Kidney capillary endothelial cell (primary cell): ENCODE data around the gene KHDRBS2.

Source experiments
- DNase-seq: peaks from one replicate; pipeline ENCODE4 v3.0.0-alpha.2; 2018; ENCODE audit warnings: low spot score

KHDRBS2 gene

DNA sequence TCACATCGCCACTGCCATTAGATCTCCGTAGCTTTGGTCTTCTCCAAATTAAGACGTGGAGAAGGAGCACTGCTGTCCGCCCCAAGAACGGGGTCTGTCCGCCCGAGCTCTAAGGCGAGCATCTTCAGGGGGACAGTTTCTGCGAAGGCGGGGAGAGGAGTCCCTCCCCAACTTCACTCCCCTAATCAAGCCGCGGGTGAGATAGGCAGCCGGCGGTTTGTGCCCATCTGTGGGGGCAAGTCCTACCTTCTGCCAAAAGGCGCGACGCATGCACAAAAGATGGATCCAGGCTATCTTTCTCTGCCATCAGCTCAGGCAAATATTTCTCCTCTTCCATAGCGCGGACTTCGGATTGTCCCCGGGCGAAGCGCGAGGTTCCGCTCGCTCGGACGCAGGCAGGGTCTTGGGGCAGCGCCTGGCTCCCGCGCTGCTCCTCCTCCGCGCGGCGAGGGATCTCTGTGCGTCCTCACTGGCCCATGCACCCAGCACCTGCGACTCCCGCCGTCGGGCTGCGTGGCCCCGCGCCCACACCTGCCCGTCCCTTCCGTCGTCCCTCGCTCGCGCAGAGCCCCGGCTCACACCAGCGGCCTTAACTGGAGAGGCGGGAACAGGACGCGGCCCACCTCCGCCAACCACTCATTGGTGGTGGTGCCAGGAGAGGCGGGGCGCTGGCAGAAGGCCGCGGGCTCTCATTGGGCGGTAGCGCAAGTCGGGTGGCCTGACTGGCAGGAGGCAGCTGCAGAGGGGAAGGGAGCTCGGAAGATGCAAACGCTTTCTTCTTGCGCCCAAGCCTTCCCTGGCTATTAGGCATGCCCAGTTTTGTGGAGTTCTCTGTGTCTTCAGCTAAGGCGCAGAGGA is at the start of gene KHDRBS2:
KHDRBS2 (minus strand) TSS at position 614 of the 858 bp plus-strand sequence.
- no peak for DNase-seq

DNA sequence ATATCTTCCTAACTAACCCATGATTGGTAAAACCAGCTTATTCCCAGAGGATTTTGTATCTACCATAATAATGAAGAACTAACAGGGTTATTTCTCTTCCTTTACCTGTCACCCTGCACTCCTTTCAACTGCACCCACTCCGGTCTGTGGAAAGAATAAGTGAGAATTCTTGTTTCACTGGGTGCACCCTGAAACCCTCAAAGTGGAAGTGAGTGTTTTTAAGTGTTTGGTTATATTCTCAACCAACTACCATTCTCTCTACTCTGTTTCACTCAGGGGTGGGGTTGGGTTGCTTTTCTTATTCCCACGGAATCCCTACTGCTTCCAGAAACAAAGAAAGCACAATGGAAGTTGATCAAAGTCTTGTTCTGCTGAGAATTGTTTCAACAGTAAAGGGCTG is 42.6 kb upstream of the KHDRBS2 start:
- no peak for DNase-seq

DNA sequence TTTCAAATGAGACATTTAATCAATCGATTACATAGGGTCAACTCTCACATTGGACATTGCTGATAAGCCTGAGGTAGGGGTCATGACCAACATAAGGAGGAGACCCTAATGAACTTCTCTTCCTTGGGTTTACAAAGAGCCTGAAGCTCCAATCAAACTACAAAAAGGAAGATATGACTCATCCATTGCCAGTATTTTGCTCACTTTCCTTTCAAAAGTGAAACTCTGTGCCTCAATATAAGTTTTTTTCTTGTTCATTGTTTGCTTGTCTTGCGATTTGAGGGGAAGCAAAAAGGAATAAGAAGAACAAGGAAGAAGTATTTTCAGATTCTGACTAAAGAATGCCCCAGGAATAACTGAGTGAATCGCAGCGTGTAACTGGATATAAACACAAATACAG is 38.8 kb upstream of the KHDRBS2 start:
- no peak for DNase-seq

DNA sequence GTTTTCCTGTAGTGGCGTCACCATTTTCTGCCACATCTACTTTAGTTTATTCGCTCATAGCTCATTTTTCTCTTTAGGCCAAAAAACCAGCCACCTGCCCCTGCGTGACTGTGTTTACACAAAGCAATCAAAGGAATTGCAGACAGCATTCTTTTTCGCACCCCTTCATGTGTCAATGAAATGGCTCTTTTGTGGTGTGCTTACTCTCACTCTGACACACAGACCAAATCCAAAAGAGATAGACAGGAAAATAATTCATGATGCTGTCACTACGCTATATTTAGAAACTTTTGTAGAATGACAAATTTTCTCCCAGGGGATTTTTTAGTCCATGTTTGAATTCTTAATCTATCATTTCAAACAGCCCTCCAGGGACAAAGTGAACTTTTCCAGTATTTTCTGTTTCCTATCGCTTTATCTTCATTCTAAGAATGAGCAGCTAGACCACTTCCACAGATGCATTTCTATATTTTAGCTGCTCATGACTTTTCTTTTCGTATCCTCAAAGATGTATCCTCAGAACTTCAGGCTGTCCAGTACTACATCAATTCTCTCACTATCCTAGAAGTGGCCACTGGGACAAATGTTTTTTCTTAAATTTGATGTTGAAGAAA is 37.9 kb upstream of the KHDRBS2 start:
- DNase-seq: no peak

DNA sequence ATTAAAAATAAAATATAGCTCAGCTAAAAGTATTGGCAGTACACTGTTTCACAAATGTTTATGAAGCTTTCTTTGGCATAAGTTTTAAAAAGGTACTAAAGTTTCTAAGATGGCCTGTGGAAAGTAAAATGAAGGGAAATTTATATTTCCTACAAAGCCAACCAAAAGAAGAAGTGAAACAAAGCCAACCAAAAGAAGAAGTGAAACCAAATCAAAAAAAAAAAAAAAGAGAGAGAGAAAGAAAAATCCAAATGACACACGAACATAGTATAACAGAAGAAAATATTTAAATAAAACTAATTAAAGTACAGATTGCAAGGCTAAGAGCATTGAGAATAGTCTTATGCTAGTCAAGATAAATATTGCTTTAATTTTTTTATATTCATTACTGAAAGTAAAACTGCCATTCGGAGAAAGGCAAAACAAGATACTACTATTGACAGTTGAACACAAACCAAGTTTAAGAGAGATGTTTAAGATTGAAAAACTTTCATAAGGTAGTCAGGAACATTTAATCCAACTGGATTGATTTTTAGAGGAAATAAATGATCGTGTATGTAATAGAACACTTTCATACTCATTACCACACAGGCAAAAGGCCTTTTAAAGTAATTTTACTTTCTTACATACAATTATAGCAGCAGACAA is 12.8 kb upstream of the KHDRBS2 start:
- DNase-seq: no peak

DNA sequence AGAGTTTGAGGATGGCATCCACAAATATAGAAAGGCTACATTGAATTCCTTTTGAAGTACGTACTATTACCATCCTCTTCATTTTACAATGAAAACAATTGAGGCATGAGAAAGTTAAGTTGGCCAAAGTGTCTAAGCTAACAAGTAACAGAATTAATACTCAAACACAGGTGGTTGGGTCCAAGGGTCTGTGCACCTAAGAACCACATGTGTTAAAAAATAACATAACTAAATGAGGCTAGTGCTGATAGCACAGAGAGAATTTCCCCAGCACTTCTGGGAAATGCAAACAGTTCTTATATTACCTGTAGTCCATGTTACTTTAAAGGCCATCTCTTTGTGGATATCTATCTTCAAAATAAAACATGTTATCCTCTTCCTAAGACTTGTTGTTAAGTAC is 10.5 kb upstream of the KHDRBS2 start:
- DNase-seq: no peak

DNA sequence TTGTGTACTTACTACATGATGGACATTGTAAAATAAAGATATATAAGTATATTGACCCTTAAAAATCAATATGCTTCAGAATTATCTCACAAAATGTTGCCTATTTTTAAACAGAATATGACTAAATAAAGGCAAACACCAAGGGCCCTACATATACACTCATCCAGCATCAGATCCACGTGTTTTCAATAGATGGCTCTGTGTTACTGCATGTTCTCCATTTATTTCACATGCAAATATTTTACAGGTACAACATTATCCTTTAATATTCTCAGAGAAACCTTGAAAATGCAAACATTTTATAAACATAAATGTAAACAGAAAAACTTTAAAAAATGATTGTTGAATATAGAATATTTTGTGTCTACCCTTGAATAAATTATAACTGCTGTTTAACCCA is 2.9 kb upstream of the KHDRBS2 start:
- DNase-seq: no peak

DNA sequence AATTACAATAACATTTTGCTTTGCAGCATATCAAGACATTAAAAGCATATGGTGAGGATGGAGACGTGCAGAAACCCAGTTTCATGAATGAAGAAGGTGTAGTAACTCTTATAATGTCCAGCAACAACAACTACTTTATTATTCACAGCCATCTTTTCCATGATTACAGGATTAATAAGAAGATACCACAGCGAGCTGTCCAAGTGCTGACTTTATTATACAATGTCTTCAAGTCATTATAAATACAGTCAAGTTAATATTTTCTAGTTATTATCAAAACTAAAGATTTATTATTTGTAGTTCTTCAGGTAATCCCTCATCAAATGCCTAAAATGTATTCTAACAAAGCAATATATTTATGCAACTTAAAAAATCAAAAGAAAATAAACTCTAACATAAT is 2.5 kb upstream of the KHDRBS2 start:
- DNase-seq: no peak

DNA sequence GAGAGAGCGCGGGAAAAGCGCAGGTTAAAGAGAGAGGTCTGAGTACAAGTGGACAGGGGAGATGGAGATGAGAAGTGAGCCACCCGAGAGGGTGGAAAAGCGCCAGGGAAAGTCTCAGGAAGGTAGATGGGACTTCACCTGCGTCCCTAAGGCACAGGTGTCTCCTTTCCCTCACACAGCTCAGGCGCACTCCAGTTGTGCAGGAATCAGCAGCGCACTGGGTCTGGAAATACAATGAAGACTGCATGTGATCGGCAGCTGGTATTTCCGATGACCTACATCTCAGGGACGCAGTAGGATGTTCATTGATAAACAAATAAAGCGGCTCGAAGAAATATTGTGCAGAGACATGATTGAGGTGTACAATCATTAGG is 432 bp upstream of the KHDRBS2 start:
- no peak for DNase-seq

DNA sequence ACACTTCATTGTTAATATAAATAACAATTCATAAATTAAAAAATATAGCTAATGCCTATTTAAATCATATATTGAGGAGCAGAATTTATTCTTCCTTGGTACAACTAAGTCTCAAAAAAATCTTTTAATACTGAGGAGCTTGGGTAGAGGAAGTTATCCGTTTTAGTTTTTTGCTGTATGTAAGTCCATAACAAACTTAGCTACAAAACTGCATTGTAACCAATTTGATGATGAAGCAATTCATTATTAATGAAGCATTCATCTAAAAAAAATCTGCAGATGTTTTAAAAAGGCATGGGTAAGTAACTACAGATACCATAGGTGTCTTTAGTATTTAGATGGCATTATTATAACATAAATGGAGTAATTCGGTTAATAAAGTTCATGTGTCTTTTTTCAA is 1.3 kb downstream of the KHDRBS2 start:
- DNase-seq: no peak

DNA sequence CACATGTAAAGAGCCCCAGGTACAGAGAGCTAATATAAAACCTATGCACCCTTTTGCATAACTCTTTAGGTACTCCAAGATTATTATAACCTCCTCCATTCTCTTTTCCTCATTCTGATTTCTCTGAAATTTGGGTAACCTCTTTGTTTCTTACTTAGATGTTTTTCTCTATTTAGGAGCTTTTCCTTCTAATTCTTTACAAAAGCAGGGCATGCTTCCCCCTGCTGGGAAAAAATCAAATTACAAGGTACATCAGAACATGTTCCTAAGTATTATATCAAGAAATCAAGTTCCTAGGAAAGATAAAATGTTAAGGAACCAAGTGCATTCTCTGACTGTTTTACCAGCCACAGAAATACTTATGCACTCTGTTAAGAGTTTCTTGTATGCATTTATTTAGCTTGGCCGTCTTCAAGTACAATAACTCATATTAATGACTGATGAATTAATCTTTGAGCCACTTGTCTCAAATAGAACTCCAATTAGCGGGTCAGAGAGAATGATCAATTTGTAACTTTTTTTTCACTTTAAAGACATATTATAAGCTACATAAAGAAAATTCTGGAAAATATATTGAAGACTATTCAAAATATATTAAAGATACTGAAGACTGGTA is 2.1 kb downstream of the KHDRBS2 start:
- DNase-seq: peak; percentile 21

DNA sequence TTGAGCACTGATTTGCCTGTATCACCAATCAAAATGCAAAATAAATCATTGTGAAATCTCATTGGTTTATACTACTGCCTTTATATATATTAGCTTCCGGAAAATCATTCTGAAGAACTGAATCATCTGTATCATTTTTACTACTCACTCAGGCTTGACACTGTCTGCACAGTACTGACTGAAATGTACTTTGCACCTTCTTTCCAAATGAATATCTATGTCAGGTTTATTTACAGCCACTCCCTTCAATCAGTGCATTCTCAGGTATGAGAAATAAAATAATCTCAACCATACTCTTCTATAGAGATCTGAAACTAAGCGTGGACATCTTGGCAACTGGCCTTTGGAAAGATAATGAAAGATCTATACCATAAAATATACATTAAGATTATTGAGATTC is 2.7 kb downstream of the KHDRBS2 start:
- no peak for DNase-seq

DNA sequence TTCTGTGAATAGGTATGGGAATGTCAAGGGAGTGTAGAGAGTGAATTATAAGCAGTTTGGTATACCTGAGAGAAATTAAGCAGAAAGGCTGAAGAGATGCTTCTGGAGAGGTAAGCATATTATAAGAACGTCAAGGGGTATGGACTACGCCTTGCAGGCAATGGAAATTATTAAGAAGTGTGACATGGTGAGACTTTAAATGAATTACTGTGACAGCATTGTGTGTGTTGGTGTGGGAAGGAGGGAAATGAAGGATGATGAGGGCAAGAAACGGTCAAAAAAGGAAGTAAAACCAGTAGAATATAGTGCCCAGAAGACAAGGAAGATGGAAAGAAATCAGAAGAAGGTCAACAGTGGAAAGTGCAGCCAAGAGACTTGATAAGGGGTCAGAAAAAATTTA is 5.9 kb downstream of the KHDRBS2 start:
- DNase-seq: no peak

DNA sequence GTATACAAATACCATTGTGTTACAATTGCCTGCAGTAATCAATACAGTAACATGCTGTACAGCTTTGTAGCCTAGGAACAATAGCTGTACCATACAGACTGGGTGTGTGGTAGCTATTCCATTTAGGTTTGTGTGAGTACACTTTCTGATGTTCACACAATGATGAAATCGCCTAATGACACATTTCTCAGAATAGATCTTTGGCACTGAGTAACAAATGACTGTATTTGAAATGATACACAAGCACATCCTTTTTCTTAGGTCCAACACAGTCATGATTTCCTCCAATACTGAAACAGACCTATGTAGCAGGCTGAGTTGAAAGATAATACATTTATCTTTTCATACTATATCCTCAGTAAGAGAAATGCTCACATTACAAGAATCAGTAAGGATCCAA is 13.9 kb downstream of the KHDRBS2 start:
- no peak for DNase-seq

DNA sequence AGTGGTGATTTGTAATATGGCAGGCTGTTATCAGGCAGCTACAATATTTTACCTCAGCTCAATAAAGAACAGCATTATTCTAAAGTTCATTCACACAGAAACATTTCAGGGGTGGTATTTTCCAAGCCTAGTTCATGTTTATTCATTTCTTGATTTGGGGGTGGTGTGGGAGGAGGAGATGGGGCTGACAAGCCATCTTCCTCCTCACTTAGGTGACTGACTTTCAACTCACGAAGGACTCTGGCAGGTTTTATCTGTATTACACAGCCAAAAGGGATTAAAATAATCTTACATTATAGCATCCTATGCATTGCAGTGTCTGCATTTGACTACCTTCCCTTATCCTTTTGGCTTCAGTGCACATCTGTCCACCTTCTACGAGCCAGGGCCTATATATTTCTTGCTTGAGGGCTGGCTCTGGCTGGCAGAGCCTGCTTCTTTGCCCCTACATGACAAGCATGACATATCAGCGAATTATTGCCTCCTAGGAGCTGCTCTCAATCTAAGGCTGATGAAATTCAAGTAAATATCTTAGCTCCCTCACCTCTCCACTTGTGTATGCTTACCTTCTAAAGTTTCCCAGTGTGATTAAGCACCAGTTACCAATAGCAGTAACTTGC is 20.0 kb downstream of the KHDRBS2 start:
- DNase-seq: no peak

DNA sequence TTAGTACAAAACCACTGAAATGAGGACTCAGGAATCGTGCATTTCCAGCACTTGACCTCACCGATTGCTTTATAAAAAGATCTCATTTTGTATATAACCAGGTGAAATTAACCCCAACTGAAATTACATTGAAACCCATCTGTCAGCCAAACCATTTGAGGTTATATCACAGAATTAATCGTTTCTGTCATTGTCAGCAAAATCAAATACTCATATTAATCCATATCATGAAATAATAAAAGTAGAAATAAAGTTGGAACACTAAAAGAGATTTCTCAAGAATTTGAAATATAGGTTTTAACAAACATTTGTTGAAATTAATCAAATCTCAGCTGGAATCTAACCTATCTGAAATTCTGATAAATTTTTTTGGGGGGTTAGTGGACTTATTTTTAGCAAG is 23.7 kb downstream of the KHDRBS2 start:
- DNase-seq: no peak

DNA sequence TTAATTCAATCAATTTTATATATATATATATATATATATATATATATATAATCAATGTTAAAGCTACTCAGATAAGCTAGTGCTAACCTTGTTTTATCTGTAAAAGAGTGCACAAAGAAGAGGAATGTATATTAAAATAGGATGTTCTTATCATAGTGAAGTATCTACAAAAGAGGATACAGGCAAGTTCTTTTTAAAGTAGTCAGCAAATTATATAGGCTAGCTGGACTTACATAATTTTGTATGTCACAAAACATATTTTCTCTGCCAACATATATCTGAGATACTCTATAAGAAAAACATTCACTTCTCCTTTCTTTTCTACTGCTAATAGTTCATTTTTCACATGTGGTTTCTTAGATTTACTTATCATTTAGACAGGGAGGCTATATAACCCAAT is 39.9 kb downstream of the KHDRBS2 start:
- no peak for DNase-seq

DNA sequence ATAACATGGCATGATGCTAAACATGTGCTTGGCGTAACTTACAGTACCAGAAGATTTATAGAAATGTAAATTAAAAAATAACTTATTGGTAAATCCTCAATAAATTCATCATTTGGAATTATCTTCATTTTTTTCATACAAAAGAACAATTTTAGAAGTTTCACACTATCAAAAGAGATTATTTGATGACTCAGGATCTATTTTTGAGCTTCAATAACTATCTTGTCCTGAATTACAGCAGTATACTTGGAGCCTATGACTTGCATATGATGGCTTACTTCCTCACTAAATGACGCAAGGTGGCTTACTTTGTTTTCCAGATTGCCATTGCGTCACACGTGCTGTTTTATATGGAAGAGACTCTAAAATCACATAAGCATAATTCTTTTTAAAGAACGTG is 49.2 kb downstream of the KHDRBS2 start:
- no peak for DNase-seq

DNA sequence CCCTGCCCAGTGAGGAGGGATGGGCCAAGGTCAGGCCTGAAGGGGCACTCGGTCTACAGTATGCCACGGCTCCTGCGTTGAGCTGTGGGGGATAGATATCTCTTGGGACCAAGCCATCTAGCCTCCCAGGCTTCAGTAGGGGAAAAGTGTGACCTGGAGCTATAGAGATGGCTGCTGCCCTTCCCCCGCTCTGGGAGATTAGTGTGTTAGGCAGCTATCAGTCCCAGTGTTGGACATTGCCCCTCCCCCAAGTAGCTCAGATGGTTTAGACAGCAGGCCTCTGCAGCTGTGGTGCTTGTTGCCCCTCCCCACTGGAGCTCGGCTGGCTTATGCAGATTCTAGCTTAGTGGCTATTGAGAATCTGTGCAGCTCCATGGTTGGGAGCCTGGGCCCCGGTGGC is 56.8 kb downstream of the KHDRBS2 start:
- no peak for DNase-seq

DNA sequence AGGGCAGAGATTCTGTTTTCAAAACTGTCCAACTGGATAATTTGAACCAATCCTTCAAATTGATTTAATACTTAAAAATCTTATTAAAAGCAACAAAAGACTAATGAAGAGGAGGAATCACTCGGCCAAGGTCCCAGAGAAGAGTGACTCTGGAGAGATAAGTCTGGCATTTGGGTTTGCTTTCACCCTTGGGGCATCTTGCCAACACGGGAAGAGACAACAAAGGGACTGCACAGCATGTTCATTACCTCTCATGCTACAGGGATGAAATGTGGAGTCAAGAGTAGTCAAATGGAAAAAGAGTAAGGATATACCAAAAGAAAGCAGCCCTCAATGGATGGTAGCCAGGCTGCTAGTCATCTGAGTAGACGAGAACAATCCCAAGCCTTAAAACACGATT is 68.2 kb downstream of the KHDRBS2 start:
- no peak for DNase-seq

DNA sequence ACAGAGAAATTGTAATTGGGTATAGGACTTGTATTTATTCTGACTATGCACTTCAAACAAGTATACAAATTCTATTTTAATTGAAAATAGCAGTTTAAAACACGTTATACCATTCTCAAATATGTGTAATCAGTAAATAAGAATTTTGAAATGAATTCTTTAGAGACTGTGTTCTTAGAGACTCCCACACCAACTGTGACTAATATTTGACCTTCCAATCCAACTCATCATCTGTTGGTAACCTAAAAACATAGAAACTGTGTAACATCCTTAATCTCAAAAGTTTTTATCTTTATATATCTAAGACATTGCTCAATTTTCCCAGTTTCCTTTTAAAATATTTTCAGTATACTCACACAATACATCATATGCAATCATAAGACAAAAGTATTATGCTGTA is 83.9 kb downstream of the KHDRBS2 start:
- DNase-seq: no peak

DNA sequence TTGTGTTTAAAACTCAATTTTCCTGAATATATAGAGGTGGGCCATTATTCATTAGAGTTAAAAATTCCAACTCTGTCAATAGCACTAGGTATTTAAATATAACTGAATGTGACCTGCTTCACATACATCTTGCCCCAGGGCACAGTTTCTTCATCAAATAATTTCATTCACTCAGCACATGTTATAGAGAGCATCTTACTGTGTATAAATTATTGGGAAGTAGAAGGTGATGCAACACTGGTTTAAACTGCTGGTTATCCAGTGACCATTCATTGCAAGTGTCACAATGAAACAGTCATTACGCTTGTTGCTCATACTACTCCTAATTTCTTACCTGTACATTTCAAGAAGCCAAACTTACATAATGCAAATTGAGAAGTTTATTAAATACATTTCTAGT is 93.4 kb downstream of the KHDRBS2 start:
- no peak for DNase-seq

DNA sequence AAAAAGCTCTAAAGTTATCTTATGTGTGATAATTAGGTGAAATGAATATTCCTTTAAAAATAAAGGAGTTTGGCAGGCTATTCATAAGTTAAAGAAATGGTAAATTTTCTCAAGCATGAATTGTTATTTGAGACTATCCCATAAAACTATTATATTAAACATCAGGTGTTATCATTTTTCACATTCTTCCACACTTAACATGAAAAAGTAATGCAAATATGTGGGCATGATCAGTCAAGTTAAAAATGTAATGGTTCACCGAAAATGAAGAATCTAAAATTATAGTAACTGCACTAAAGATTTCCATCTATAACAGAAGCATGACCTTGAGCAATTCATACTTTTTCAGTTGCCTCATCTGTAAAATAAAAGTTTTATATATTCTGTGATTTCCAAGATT is 110.8 kb downstream of the KHDRBS2 start:
- DNase-seq: no peak
